ENCODE data around the gene ASPRV1. TPM values are rescaled to one million over a fixed set of nuclear protein-coding genes. Genes with fewer than 3 reads are reported as not detected.
"Not testable (repeated sequence)": the region's sequence is repeated elsewhere in the genome, so short reads cannot be mapped to it uniquely, and the experiment has no call there.

ASPRV1 gene
- total RNA-seq, 1 donor from 2014 or later, result 0.84 TPM

DNA sequence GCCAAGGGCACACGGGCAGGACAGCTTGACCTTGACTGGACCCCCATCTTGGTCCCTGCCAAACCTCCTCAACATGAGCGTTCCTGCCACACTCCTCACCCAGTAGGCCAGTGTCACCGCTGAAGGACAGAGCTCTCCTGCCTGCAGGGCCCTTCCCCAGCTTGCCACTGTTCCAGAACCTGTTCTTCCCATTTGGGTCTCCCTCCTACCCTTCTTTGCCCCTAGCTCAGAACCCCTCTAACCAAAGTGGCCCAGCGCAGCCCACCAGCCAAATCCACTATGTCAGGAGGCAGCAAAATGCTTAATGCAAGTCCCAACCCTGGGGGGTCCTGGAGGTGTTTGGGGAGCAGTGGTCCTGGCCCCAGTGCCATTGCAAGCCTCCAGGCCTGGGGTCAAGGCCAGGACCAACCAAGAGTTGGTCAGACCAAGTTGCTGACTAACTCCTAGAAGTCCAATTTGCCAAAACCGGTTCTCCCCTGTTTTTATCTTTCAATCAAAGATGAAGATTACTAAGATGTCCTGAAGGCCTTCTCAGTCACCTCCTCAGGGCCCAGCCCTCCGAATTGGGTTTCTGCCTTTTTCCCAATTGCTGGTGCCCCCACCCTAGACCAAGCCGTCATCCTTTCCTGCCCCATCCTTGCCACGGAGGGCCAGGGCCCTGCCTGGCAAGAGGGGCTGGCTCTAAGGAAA lies 4.5 kb upstream of the ASPRV1 start:
- intact Hi-C loops (cut with micrococcal nuclease), result no loop called here
- DNase-seq (no peak), ATAC-seq (no peak)

GRCh38 chr2:69964353-69964841 lies 3.0 kb upstream of the ASPRV1 start:
- DNase-seq (no peak), ATAC-seq (no peak)
- intact Hi-C loops (cut with micrococcal nuclease), result no loop called here

- intact Hi-C loops (cut with micrococcal nuclease), result no loop called here
- ATAC-seq (no peak), DNase-seq (no peak)
Observed at GRCh38 chr2:69962986-69963730, 1.7 kb upstream of the ASPRV1 start.

GRCh38 chr2:69960821-69961220 lies 610 bp downstream of the ASPRV1 start:
- DNase-seq (no peak), ATAC-seq (no peak)
- intact Hi-C loops (cut with micrococcal nuclease), result no loop called here

DNA sequence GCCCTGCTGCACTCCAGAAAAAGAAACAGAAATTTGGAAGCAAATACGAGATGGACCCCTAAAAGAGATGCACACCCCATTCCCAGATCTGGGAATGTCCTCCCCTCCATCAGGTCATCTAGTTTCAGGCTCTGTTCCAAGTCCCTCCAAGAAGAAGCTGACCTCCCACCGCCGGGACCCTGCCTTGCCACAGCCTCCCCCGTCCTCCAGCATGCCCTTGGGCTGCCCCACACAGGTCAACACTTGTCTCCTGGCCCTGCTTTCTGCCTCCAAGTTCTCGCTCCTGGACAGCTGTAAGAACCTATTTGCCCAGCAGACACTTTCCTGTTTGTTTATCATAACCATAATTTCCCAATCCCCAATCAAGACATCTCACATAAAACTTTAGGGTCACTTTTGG lies 2.0 kb downstream of the ASPRV1 start:
- ATAC-seq, result no peak
- no peak for DNase-seq
- intact Hi-C loops (cut with micrococcal nuclease), result no loop called here

DNA sequence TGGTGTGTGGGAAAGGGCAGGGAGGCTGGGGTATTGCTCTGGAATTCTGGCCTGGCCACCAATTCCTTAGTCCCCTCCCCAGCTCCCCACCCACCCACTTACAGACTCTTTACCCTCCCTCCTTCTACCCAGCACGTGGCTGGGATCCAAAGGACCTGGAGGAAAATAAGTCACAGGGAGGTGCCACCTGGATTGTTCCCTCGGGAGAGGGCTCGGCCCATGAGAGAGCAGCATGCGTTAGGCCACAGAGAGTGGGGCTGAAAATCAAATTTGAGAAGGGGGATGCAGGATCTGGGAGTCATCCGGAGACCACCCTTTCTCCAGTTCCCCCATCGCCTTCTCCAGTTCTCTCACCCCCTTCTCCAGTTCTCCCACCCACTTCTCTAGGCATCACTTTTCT lies 3.0 kb downstream of the ASPRV1 start:
- no peak for DNase-seq
- ATAC-seq, result no peak
- intact Hi-C loops (cut with micrococcal nuclease), result no loop called here

DNA sequence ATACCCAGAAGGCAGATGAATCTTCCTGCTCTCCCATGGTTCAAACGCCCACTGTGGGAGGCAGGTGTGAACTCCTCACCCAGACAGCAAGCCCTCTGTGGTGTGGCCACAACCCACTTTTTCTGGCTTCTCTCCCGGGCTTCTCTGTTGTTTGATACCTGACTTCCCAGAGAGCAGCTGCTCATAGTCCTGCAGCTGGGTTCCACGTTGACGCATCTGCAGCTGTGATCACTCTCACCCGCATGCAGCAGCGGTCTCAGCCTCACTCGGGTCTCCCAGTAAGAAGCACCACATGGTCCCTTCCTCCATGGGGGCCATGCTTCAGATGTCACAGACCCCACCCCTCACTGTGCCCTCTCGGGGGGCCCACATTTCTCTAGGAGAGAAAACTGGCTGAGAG lies 3.5 kb downstream of the ASPRV1 start:
- intact Hi-C loops (cut with micrococcal nuclease), result no loop called here
- no peak for DNase-seq
- ATAC-seq, result no peak

DNA sequence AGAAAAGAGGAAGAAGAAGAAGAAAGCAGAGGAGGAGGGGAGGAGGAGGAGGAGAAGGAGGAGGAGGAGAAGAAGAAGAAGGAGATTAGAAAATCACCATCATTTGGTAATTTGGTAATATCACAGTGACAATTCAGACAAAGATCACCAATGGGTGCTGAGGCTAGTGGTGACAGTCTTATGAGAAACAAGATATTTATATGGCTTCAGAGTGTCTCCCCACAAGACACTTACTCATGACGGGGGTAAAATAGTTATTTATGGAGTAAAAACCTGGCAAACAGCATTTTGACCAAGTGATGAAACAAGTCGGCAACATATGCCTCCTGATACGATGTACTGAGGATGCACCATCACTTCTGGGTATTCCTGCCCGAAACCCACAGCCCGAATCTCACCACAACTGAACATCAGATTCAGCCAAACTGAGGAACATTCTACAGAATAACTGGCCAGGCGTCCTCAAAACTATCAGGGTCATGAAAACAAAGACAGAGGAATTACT lies 4.9 kb downstream of the ASPRV1 start:
- ATAC-seq, result no peak
- intact Hi-C loops (cut with micrococcal nuclease), result no loop called here
- DNase-seq, result no peak

GRCh38 chr2:69955029-69955428 lies 6.4 kb downstream of the ASPRV1 start:
- ATAC-seq (no peak), DNase-seq (no peak)
- intact Hi-C loops (cut with micrococcal nuclease), result no loop called here

DNA sequence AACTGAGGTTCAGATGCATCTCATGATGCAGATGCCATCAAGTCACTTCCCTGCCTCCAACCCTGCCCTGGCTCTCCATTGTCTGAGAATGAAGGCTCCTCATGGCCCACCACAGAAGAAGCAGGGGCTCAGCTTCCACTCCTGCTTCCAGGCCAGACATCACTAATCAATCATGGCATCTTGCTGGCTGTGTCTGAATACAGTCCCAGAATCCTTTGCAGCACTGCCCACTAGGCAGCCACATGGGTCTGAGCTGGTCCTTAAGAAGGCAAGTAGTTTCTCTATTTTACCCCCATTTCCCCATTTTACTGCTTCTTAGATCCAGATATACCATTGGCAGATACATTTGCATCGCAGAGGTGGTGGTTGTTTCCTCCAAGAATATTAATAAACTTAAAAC lies 7.3 kb downstream of the ASPRV1 start:
- no peak for DNase-seq
- no peak for ATAC-seq
- intact Hi-C loops (cut with micrococcal nuclease), result no loop called here

DNA sequence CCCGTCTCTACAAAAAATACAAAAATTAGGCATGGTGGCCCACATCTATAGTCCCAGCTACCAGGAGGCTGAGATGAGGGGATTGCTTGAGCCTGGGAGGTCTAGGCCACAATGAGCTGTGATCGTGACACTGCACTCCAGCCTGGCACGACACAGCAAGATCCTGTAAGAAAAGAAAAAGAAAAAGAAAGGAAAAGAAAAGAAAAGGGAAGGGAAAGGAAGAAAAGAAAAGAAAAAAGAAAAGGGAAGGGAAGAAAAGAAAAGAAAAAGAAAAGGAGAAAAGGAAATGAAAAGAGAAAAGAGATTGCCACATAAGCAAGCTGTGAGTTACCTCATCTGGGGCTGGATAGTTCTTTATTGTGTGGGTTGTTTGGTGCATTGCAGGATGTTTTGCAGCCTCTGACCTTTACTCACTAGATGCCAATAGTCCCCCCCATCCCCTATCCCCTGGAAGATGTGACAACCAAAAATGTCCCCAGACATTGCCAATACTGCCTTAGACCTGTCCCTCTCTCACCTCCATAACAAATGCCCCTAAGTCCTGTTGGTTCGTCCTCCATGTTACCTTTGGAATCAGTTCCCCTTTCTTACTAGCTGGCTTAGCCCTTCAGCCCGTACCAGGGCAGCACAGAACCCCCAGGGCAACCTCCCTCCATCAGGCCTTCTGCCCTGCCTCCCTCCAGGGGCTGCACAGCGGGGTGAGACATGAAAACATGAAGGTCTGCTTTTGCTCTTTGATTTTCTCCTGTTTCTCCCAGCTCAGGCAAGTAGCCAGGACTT lies 8.9 kb downstream of the ASPRV1 start:
- ATAC-seq, result no peak
- no peak for DNase-seq
- intact Hi-C loops (cut with micrococcal nuclease), result no loop called here

- intact Hi-C loops (cut with micrococcal nuclease); ATAC-seq; DNase-seq: not testable (repeated sequence)
Observed at GRCh38 chr2:69950671-69951070, 10.8 kb downstream of the ASPRV1 start.

DNA sequence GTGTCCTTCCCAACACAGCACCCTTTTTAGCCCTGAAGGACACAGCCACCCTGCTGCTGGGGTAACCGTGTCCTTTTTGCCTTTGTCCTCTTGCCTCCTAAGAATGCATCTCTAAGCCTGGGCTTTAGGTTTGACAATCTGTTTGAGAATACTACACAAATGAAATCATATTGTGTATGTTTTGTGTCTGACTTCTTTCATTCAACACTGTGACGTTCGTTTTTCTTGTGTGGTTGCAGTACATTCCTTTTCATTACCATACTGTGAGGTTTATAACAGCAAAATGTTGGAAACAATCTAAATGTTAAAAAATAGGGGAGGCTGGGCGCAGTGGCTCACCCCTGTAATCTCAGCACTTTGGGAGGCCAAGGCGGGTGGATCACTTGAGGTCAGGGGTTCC lies 11.2 kb downstream of the ASPRV1 start:
- intact Hi-C loops (cut with micrococcal nuclease), result no loop called here
- DNase-seq, result no peak
- no peak for ATAC-seq

DNA sequence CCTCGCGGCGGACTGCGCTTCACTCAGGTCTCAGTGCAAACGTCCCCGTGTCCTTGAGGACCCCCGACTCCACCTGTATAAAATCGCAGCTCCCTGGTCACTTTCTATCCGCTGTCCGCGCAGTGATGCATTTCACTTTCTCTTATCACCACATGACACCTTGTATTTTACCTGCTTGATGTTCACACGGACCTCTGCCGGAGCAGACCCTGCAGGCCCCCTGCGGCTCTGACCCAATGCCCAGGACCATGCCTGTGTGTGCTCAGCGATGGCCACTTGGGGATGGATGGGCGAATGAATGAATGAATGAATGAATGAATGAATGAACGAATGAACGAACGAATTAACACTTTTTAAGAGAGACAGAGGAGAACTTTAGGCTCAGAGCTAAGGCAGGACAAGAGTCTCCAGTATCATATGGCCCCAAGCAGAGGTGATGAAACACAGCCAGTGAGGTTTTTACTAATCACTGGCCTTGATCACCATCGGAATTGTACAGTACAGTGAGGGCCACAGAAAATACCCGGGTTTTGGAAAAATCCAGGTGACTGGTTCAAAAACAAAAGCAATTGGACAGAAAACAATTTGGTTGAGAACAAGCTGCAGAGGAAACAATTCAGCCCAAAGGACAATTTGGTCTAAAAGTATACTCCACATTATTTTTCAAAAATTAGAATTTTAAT lies 12.3 kb downstream of the ASPRV1 start:
- intact Hi-C loops (cut with micrococcal nuclease), result no loop called here

GRCh38 chr2:69948032-69948962 lies 13.1 kb downstream of the ASPRV1 start:
- ATAC-seq (no peak), DNase-seq (no peak)
- intact Hi-C loops (cut with micrococcal nuclease), result no loop called here

More for the DNA sequence above, 12.3 kb downstream of the ASPRV1 start:
- no peak for ATAC-seq
- DNase-seq, result no peak

DNA sequence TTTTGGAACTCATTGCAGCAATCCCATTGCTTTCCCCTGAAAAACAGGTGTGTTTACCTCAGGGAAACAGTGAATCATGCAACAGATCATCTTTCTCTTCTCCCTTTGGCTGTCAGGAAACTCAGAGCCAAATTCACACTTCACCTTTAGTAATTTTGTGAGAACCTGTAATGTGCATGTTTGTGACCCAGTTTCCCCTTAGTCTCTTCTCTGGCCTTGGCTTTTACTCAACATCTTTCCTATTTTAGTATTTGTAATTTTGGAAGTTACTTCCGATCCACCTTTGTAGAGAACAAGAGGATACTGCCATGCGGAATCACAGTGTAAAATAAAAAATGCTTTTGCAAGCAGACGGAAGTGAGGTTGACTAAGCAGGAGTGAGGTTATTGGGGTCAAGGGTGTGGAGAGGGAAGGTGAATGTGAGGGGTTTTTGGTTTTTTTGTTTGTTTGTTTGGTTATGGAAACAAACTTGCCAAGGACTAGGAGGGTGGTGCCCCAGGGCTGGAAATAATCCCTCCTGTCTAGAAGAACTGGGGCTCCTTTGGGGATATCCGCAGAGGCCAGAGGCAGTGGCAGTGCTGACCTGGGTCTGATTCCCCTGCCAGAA lies 14.0 kb downstream of the ASPRV1 start:
- DNase-seq (no peak), ATAC-seq (no peak)
- intact Hi-C loops (cut with micrococcal nuclease), result no loop called here

- ATAC-seq (peak; percentile 46), DNase-seq (no peak)
- intact Hi-C loops (cut with micrococcal nuclease), result no loop called here
Observed at GRCh38 chr2:69946351-69947324, 14.8 kb downstream of the ASPRV1 start.

Data from left ventricle myocardium superior (tissue), 1 donor.